Left cardiac atrium (tissue), 4 donors: Measurements from ENCODE around the gene MYOM3. TPM values are rescaled to one million over a fixed set of nuclear protein-coding genes. Genes with fewer than 3 reads are reported as not detected.

ENCODE experiments used
- ATAC-seq, 2 donors: fragments of 200-7000 bp; cut with Tn5 transposase; one replicate each; pipeline ENCODE4 v1.9.1; 2020; ENCODE audit warnings: mild to moderate bottlenecking in 2 of 2, moderate library complexity in 2 of 2
- DNase-seq: peaks from one replicate; pipeline ENCODE4 v3.0.0-alpha.2; 2020
- intact Hi-C, 2 donors: fragments of 100-400 bp; cut with DNase I; formaldehyde crosslinking; loops; one replicate each; pipeline versions ENCODE4 v1.14.1 to v1.15.1; 2022 to 2023
- long read RNA-seq: library from polyadenylated mRNA; unstranded; transcript quantifications from one replicate; pipeline ENCODE4 v2.0.0, GENCODE V29; 2021
- total RNA-seq, 2 donors: library from RNA; stranded (reverse); fragmentation: NEBNext Ultra II Directional; extraction: Animal tissue kit (Norgen Biotek cat#: 25700); gene quantifications; one replicate each; pipeline ENCODE4 v1.2.1, GENCODE V29; 2021
- donor health status: DM: no; HTN: yes; CAD: no.
- donor health status: DM: no; HTN: yes; CAD: no; lungs with severe emphysema.
- donor health status: DM: yes; HTN: yes; CAD: no.
- donor health status: Dilated cardiomyopathy.

MYOM3 gene
- total RNA-seq = 100 to 1,000 TPM; 160 to 224 TPM
- long read RNA-seq, full-length matches to known transcripts = 18 of 110 reads
- long read RNA-seq, partial matches to known transcripts = 83 of 110 reads
- long read RNA-seq, other reads (novel, unspliced or antisense) = 9 of 110 reads

DNA sequence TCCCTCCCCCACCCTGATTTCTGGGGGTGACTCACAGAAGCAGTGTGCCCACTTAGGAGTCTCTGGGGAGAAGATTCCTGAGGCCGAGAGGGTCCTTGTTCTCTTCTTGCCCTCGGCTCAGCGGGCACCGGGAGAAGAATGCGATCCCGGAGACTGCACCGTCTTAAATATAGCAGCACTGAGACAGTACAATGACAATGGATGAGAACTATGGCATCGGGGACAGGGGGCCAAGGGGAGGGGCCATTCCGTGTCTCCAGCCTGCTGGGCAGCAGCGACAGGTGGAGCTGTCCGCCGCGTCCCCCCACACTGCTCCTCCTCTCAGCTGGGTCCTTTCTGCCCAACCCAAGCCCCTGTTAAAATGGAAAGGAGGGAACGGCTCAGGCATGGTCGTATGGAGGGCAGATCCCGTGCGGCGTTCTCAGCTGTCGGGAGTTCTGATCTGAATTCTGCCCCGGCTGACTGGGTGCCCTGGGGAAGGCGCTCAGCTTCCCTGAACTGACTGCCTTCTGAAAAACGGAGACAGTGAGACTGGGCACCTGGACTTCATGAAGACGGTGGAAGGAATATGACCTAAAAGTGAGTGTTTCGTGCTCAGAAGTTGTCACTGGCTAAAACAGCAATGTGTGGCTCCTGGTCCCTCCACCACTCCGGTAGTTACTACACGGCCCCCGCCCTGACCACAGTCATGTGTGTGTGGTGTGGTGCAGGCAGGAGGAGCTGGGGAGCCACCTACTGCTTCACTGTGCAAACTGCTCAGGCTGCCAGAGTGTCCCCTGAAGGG lies at the start of gene MYOM3:
Gene MYOM3 (minus strand): TSS at position 140 of the 784 bp plus-strand sequence. CDS start 3,499 bp downstream, outside the sequence.
- peak; percentile 84 for DNase-seq
- intact Hi-C loops = loop anchor here in 1 of 2 donors (1.0 kb wide), 1 partner anchor 42 kb away; no protein-coding TSS in a partner anchor
- peak; percentile 81 to 83 for ATAC-seq

DNA sequence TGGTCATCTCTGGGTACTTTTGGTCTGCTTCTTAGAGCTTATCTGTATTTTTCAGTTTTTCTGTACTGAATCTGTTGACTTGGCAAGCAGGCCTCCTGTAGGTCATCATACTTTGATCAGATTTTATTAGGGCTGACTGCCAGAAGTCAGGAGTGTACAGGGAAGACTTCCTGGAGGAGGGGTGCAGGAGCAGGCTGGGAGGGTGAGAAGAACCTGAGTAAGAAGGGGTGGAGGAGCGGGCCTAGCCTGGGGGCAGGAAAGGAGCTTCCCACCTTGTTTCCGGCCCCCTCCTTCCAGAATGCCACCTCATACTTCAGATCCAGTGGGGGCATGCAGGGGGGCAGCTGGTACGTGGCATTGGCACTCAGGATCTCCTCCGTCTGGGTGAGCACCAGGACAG lies 49.3 kb upstream of the MYOM3 start:
- ATAC-seq (no peak), DNase-seq (no peak)
- intact Hi-C loops = no loop called here

DNA sequence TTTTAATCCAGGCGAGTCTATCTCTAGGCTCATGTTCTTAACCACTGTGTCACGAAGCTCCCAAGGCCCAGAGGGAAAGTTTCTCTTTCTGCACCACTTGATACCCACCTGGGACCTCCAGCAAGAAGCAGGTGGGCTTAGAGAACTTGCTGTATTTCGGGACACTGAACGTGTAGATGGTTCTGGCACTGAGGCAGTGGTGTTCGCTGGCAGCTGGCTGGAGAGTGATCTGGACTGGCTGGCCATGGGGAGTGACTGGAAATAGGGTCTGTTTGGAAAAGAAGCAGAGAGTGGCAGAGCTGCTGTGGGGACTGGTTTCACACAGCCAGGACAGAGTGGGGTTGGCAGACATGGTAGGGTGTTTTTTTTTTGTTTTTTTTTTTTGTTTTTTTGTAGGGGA lies 47.4 kb upstream of the MYOM3 start:
- DNase-seq = no peak
- intact Hi-C loops = no loop called here
- no peak for ATAC-seq

DNA sequence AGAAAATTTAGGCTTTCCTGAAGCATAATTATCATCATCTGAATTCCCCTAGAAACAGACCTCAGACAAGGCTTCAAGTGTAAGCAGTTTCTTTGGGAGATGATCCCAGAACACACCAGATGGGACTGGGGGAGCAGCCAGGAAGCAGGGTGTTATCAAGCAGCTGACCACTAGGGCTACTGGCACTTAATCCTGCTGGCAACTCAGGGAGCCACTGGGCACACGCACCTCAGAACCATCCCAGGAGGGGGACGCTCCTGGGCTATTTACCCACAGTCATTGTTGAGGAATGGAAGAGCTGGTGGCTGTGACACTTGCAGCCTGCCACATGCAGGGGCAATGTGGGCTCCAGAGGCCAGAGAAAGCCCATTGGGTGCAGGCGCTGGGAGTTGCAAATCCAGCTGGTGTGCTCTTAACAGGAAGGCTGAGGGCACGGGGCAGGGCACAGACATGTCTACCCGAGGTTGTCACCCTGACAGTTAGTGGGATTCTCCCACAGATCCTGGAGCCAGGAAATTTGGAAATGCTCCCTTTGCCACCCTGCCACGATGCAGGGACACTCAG lies 46.1 kb upstream of the MYOM3 start:
- DNase-seq (no peak), ATAC-seq (peak; percentile 50 to 53)
- intact Hi-C loops = no loop called here

DNA sequence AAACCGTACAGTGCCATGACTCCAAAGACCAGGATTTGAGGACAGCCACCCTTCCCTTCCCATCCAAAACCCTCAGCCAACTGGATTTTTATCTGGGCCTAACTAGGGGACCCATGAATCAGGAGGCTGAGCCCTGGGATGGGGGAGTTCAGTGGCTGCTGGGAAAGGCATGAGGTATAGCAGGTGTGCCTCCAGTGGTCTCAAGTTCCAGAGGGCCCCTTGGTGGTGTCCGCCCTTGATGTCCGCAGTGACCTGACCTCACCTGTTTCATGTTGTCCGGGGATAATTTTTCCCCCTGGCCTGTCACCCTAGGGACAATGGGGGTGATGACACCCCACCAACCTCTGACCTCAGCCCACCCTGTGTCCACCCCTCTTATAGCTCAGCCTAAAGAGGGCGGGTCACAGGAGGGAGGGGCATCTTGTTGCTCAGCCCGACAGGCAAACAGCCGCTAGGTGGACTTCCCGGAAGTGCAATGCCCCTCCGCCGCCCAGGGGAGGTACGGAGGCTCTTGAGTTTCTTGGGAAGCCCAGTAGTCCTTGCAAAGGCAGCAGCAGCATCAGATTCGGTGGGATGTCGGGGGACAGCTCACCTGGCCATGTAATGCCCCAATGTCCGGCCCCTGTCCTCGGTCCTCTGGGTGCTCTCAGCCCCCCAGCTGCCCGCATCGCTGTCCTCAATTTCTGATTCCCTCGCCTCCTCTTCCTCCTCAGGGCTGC lies 44.8 kb upstream of the MYOM3 start:
- intact Hi-C loops = no loop called here
- ATAC-seq = no peak
- DNase-seq = no peak

DNA sequence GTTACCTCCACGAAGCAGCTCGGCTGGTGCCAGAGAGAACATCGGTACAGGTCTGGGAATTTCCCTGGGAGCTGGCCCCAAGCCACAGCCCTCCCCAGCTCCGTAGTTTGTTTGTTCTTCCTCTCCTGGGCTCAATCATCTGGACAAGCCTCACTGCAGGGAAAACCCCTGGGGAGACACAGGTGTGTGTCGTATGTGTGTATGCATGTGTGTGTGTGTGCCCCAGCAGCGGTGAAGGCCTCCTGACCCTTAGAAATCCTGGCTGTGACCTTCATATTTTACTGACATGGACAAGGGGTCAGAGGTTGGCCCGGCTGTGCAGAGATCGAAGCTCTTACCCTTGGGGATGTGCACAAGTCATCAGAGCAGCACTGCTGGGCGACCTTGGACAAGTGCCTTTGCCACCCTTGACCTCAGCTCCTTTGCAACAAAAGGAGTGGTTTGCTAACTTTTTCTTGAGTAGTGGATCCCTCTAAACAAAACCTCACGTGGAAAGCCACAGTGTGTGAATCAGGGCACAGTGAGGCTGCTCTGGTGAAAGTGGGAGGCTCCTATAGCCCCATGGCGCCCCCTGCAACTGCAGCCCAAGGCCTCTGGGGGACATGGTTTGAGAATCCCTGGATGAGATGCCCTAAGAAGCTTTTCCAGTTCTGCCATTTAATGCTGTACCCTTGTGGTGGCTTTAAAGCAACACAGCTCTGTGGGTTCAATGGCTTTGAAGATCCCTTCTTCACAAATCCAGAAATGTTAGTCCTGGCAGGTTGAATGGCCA lies 43.3 kb upstream of the MYOM3 start:
- DNase-seq (no peak), ATAC-seq (no peak)
- intact Hi-C loops = no loop called here

DNA sequence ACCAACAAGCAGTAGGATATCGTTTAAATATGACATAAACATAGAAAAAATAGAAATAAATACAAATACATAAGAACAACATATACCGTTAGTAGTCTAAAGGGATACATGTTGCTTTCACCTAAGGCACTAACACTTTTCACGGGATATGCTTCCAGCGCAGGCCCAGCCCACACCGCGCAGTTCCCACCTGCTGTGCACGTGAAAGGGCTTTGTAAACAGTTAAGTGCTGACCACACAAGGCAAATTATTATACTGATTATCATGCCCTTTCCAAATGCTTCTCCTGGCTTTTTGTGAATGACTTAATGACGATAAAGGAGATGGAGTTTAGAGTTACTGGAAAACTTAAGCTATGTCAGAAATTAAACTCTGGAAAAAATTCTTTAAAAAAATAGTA lies 42.3 kb upstream of the MYOM3 start:
- ATAC-seq (no peak), DNase-seq (no peak)

DNA sequence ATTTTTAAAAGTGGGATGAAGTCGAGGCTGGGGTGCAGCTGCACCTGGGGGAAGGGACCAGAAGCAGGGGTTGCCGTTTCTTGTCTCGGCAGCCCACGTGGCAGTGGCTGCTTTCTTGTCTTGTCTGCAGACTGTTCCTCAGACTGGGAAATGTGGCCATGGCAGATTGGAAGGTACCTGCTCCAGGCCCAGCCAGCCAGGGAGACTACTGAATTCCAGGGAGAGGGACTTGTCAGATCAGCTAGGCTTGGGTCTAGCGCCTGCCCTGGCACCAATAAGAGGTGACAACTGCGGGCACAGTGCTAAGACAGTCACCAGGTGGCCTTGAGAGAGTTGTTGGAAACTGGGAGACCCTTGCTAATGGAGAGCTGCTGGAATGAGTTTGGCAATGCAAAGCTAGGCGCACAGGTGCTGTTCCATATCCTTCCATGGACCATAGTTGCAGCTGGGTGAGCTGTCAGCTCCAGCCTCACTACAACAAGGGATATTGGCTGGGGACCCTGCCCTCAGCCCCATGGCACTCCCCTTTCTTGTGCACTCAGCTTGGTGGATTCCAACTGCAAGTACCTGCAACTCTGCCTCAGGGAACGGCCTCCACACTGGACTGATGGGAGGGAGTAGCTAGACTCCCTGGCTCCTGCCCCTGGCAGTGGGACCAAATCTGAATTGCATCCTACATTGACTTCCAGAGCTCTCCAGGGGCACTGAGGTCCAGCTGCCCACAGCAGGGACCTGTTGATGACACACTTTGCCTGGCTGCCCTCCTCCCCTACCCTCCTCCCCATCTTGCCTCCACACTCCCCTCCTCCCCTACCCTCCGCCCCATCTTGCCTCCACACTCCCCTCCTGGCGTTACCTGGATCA lies 40.9 kb upstream of the MYOM3 start:
- DNase-seq (no peak), ATAC-seq (no peak)
- intact Hi-C loops = no loop called here

More for the DNA sequence above, 42.3 kb upstream of the MYOM3 start:
- intact Hi-C loops = no loop called here

DNA sequence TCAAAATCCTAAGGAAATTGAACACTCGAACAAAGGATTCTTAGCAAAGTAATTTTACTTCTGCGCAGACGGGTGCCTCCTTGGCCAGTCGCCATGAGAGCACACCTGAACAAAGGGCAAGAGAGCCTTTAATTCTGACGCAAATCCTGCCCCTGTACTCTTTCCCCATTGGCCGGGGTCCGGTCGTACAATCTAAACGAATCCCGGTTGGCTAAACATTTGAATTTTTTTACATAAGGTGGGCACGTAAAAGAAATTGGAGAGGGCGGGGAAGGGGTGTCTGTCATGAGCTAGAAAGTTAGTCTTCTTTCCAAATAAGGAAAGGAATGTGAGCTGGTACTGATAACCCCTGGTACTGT lies 39.2 kb upstream of the MYOM3 start:
- DNase-seq (peak; percentile 44), ATAC-seq (peak in 1 of 2 donors; percentile 22)
- intact Hi-C loops = no loop called here

DNA sequence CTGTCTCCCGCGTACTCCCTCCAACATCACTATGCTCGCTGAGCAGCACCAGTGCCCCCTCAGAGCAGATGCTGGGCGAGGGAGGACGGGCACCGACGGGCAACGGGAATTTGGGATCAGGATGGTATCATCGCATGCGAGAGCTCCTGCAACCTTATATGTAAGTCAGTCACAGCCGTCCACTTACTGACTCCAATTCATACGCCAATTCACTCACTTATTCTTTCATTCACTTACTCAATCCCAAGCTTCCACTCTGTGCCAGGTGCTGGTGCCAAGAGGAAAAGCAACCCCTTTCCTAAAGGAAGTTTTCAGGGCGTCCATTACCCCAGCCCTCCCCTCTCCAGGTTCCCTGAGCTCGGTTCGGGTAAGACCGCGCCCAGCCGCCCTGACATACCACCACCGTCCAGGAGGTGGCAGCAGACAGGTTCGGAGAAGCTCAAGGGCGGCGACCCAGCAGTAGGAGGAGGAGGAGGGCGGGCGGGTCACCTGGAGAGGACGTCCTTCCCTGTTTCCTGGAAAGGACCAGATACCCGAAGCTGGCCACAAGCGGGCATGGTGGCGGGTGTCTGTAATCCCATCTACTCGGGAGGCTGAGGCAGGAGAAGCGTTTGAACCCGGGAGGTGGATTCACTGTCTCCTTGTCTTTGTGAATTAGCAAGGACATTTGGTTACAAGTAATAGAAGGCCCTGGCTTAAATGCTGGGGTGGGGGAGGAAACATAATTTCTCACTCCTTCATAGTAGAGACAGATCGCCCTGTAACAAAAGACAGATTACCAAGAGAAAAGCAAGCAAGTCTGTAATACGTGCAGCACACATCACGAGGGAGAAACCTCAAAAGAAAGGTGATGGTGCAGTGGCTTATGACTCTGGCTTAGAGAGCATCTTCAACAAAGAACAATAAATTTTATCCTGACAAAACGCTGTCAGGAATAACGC lies 38.6 kb upstream of the MYOM3 start:
- ATAC-seq (peak; percentile 95), DNase-seq (peak; percentile 91)
- intact Hi-C loops = no loop called here

DNA sequence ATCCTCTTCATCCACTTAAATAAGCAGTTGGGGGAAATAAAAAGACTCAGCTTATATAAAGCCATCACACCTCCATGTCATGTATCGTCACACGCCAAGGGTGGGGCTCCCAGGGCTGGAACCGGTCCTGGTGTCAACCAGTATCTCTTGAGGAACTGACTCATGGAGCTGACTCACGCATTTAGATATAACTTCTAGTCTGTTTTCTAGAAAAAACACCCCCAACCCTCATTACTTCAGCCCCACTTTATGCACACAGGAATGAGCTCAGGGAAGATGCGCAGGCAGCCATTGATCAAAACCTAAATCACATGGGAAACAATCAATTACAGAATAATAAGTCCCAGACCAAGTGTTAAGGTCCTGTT lies 37.9 kb upstream of the MYOM3 start:
- peak; percentile 24 to 85 for ATAC-seq
- peak; percentile 75 for DNase-seq
- intact Hi-C loops = no loop called here

DNA sequence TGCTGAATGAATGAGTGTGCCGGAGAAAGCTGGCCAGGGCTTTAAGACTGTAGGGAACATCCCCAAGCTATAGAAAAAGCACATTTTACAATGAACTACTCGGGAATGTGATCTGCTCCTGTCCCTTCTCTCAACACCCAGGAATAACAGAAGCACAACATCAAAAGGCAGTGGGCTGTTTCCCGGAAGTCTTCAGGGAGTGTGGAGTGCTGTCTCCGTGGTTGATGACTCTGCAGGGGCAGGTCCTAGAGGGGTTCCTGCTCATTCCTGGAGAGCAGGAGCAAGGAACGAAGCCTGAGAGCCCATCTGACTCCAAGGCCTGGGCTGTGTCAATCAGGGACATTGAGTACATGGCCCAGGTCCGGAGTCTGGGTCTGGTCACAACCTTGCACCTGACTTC lies 35.9 kb upstream of the MYOM3 start:
- intact Hi-C loops = no loop called here
- DNase-seq = no peak
- no peak for ATAC-seq

DNA sequence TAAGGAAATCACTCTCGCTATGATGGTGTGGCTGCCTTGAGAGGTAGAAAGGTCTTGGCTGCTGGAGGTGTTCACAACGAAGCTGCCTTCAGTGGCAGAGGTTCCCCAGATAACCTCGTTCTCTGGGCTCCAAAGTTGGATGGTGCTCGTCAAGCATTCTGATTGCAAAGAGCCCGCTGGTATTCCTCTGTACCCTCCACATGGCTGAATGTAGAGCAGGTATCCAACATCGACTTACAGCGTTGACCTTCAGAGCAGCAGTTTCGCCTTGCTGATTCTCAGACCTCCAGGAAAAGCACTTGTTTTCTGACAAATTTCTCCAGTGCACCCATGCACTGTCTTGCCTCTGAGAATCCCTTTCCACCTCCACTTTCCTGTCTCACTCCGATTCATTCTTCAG lies 35.3 kb upstream of the MYOM3 start:
- DNase-seq (no peak), ATAC-seq (no peak)
- intact Hi-C loops = no loop called here

DNA sequence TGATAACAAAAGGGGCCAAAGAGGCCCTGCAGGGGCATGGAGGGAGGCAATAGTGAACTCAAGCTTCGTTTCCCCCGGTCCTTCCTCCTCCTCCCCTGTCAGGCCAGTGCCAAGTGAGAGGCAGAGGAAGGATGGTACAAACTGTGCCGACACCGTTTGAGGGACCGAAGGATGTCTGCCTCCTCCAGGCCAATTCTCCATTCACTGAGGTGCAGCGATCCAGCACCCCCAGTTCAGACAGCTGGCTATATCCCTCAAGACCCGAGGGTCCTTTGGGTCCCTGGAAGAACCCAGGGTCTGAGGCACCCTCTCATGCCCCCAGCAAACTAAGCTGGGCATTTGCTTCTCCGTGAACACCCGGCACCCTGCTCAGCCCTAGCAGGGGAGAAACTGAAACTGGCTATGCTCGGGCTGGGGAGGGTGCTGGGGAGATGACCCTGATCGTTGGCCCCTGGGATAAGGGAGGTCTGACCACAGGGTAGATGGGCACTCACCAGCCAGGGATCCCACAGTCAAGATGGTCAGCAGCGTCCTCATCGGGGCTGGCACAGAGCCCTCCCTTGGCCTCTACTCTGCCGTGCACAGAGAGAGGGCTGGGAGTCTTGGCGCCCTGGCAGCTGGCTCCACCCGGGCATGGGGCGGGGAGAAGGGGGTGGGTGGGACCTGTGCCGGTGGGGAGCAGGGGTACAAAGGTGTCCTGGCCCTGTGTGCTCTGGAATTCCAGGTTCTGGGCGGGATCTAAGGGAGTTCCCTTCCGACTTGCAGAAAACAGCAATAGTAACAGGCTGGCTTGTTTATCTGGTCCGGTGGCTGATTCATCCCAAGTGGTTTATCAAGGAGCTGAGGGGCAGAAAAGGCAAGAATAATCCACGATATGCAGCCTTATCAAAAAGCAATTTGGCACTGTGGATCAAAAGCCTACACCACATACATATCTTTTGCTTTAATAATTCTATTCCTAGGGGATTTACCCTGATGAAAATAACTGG lies 30.9 kb upstream of the MYOM3 start, which contains the start of gene IL22RA1:
Gene IL22RA1 (minus strand): TSS at position 595 of the 989 bp plus-strand sequence. CDS start 58 bp downstream, at position 537.
- DNase-seq (peak; percentile 56), ATAC-seq (peak; percentile 74 to 85)
- intact Hi-C loops = no loop called here

DNA sequence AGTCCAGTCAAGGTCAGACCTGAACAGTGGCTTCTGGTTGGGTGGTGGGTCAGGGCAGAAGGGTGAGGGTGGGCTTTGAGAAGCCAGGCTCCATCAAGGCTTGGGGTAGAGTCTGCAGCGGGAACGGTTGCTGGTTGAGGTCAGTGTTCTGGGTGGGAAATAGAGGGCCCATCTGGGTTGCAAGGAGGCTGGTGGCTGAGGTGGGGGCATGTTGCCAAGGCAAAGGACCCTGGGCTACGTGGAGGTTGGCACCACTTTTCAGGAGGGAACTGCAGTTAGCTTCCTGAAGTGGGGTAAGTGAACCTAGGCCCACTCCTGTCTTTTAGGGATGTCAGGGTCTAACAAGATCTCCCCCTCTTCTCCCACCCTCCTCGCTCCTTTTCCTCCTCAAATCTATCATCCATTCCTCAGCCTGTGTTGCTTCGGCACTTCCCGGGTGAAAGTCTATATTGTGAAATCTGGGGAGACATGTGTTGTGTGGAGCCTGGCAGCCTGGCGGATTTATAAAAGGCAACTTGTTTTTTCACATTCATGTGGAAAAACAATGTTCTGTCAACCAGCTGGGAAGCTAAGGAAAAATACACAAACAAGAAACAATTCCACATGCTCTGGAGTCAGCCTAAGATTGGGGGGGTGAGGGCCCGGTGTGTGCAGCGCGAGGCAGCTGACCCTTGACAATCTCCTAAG lies 29.5 kb upstream of the MYOM3 start:
- intact Hi-C loops = no loop called here
- DNase-seq (no peak), ATAC-seq (no peak)
